Muscle layer of duodenum (tissue), 2 donors: ENCODE results near the gene CCDC188.

Experiments used
- H3K27ac ChIP-seq: one replicate; pipeline ENCODE4 v1.7.0; 2013; ENCODE audit warnings: mild to moderate bottlenecking, low read length
- H3K27me3 ChIP-seq: one replicate; pipeline ENCODE4 v1.7.0; 2013; ENCODE audit warnings: low read depth, mild to moderate bottlenecking, control low read depth, low read length
- H3K36me3 ChIP-seq, 2 donors: one replicate each; pipeline ENCODE4 v1.7.0; 2013; ENCODE audit warnings: low read length in 2 of 2, control low read depth in 1 of 2, mild to moderate bottlenecking in 1 of 2; ENCODE audit not compliant: insufficient read depth in 2 of 2, control insufficient read depth in 1 of 2
- H3K4me1 ChIP-seq, 2 donors: one replicate each; pipeline ENCODE4 v1.7.0; 2013; ENCODE audit warnings: low read length in 2 of 2, mild to moderate bottlenecking in 2 of 2, control low read depth in 1 of 2, moderate library complexity in 1 of 2; ENCODE audit not compliant: insufficient read depth in 2 of 2, control insufficient read depth in 1 of 2
- H3K4me3 ChIP-seq, 2 donors: one replicate each; pipeline ENCODE4 v1.7.0; 2013; ENCODE audit warnings: low read length in 2 of 2, low read depth in 1 of 2, mild to moderate bottlenecking in 1 of 2
- H3K9me3 ChIP-seq, 2 donors: one replicate each; pipeline ENCODE4 v1.7.0; 2013; ENCODE audit warnings: low read length in 2 of 2, control low read depth in 1 of 2, mild to moderate bottlenecking in 1 of 2; ENCODE audit not compliant: control insufficient read depth in 1 of 2
- donor health status: healthy.

The CCDC188 gene

DNA sequence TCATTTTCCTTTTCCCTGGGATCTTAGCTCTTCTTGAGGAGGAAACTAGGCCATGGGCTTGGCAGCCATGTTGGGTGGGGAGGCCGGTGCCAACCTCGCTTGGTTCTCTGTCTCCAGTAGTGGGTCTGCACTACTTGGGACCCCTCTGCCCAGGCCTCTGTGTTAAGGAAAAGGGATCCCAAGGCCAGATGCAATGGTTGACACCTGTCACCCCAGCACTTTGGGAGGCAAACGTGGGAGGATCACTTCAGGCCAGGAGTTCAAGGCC is 21.2 kb downstream of the CCDC188 start:
- Histone ChIP-seq H3K4me1 (peaks cover 5 to 33% of the 10 kb centered on the region in 2 donors), H3K27ac (no peak overlapping the region), H3K9me3 (no peaks in the 10 kb centered on the region), H3K27me3 (no peaks in the 10 kb centered on the region), H3K36me3 (peaks cover 5 to 25% of the 10 kb centered on the region in 2 donors), H3K4me3 (no peak overlapping the region)

GRCh38 chr22:20128902-20129746 is 21.7 kb downstream of the CCDC188 start:
- peaks cover 5 to 28% of the 10 kb centered on the region in 2 donors for H3K36me3 ChIP-seq
- H3K27ac ChIP-seq = no peak overlapping the region
- no peaks in the 10 kb centered on the region for H3K27me3 ChIP-seq
- H3K9me3 ChIP-seq = no peaks in the 10 kb centered on the region
- H3K4me1 ChIP-seq = peaks cover 5 to 27% of the 10 kb centered on the region in 2 donors
- H3K4me3 ChIP-seq = no peak overlapping the region

GRCh38 chr22:20128619-20128901 is 22.3 kb downstream of the CCDC188 start:
- Histone ChIP-seq H3K4me3 (no peak overlapping the region), H3K36me3 (peaks cover 5 to 34% of the 10 kb centered on the region in 2 donors), H3K27me3 (no peaks in the 10 kb centered on the region), H3K9me3 (no peaks in the 10 kb centered on the region), H3K27ac (no peak overlapping the region), H3K4me1 (peaks cover 5 to 22% of the 10 kb centered on the region in 2 donors)

DNA sequence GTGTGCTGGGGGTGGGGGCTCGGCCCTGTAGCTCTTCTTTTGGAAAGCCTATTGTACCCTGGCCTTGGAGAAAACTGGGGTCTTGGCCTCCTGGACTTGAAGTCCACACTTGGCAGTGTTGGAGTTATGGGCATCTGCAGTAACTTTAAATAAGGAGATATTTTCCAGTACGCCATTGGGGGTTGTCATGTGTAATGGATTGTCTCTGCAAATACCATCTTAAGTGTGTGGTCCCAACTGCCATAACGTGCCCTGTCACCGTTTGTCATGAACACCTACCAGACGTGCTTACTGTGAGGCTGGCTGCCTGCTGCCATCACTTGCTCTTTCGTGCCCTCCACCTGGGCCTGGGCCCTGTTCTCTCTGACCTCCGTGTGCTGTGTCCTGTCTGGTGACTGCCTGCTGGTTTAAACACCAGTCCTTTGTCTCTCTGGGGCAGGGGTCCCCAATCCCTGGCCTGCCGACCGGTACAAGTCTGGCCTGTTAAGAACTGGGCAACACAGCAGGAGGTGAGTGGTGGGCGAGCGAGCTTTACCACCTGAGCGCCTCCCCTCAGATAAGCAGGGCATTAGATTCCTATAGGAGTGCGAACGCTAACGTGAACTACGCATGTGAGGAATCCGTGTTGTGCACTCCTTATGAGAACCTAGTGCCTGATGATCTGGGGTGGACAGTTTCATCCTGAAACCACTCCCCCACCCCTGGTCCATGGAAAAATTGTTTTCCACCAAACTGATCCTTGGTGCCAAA is 22.8 kb downstream of the CCDC188 start:
- no peak overlapping the region for H3K27ac ChIP-seq
- peaks cover 5 to 19% of the 10 kb centered on the region in 2 donors for H3K4me1 ChIP-seq

DNA sequence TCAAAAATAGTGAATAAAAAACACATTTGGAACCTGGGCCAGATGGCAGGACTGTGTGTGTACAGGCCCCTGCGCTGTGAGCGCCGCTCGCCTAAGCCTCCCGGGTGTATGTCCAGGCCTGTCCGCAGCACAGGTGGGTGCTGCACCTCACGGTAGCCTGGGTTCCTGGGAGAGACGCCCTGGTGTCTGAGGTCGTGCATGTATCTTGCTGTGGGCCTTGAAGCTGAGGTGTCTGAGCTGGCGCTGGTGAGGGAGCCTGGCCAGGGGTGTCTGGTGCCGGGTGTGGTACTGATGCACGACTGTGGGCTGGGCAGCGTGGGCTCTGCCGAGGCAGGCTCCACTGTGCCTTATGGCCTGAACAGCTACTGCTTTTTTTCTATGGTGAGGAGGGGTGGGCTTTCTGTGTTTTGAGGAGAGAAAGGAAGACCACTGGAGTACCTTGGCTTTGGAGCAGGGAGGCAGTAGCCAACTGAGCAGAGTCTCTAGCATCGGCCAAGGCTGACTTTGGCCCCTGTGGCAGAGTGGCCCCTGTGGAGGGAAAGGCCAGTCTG is 23.5 kb downstream of the CCDC188 start:
- Histone ChIP-seq H3K36me3 (peaks cover 6 to 38% of the 10 kb centered on the region in 2 donors), H3K4me3 (no peak overlapping the region), H3K27ac (no peak overlapping the region), H3K4me1 (peaks cover 0 to 12% of the 10 kb centered on the region in 2 donors), H3K27me3 (no peaks in the 10 kb centered on the region), H3K9me3 (no peaks in the 10 kb centered on the region)

More for the DNA sequence above, 22.8 kb downstream of the CCDC188 start:
- H3K27me3 ChIP-seq = no peaks in the 10 kb centered on the region
- no peak overlapping the region for H3K4me3 ChIP-seq
- H3K36me3 ChIP-seq = peaks cover 5 to 37% of the 10 kb centered on the region in 2 donors
- no peaks in the 10 kb centered on the region for H3K9me3 ChIP-seq

- Histone ChIP-seq H3K36me3 (peaks cover 10 to 47% of the 10 kb centered on the region in 2 donors), H3K27ac (no peak overlapping the region)
Observed at GRCh38 chr22:20126284-20127029, 24.4 kb downstream of the CCDC188 start.

GRCh38 chr22:20125201-20126174 is 25.4 kb downstream of the CCDC188 start:
- Histone ChIP-seq H3K4me1 (peaks cover 0 to 10% of the 10 kb centered on the region in 2 donors), H3K4me3 (no peak overlapping the region), H3K36me3 (peaks cover 12 to 54% of the 10 kb centered on the region in 2 donors), H3K27ac (no peak overlapping the region), H3K9me3 (no peaks in the 10 kb centered on the region), H3K27me3 (no peaks in the 10 kb centered on the region)

More at GRCh38 chr22:20126284-20127029, 24.4 kb downstream of the CCDC188 start:
- no peaks in the 10 kb centered on the region for H3K27me3 ChIP-seq
- peaks cover 0 to 9% of the 10 kb centered on the region in 2 donors for H3K4me1 ChIP-seq
- H3K4me3 ChIP-seq = no peak overlapping the region
- no peaks in the 10 kb centered on the region for H3K9me3 ChIP-seq

DNA sequence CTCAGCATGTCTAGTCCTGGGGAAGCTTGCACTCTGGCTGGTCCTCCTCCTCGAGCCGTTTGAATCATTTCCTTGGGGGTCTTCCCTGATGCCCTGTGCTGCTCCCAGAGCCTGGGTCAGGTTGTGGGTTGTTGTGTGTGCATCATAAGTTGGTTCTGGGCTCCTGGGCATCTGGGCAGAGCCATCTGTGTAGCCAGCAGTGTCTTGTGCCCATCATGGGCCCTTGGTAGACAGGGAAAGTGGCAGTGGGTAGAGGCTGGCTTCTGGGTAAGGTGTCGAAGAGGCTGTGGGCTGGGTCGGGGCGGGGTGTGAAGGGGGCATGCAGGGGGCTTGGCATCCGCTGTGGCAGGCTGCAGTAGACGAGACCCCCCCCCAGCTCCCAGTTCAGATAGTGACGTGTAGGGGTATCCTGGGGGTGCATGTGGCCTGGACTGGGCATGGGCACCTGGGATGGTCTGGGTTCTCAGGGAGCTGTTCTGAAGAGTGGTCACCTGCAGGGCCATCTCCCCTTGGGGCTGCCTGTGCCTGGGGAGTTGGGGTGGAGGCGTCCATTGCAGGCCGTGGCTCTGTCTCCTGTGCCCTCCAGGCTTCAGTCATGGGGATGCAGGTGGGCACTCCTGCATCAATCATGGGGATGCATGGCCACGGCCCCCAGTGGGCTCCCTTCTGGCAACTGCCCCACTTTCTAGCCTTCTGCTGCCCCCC is 26.6 kb downstream of the CCDC188 start:
- H3K27me3 ChIP-seq = no peaks in the 10 kb centered on the region
- H3K4me3 ChIP-seq = no peak overlapping the region
- H3K36me3 ChIP-seq = peaks cover 18 to 67% of the 10 kb centered on the region in 2 donors
- H3K27ac ChIP-seq = no peak overlapping the region
- H3K4me1 ChIP-seq = peaks cover 0 to 18% of the 10 kb centered on the region in 2 donors
- no peaks in the 10 kb centered on the region for H3K9me3 ChIP-seq

DNA sequence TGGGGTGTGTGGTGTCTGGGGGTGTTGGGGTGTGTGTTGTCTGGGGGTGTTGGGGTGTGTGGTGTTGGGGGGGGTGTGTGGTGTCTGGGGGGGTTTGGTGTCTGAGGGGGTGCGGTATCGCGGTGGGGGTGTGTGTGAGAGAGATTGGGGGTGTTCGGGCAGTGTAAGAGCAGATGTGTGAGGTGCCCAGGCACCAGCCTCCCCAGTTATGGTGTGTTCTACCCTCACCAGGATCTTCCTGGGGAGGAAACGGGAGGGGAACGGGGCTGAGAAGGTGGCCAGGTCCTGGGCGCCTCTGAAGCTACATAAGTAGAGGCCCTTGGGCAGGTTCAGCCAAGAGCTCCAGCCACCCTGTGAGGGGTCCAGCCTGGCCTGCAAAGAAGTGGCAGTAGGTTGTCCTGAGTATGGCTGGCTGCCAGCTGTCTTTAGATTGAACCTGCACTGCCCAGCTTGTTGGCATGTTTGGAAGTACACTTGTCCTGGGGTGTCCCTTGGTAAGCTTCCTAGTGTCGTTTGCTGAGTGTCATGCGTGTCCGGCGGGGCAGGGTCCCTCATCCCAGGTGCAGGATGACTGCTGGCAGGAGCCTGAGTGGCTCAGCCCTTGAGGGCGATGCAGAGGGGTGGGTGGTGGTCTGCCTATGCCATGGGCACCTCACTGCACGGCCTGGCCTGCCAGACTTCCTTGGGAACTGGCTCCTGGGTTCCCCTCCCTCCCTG is 27.3 kb downstream of the CCDC188 start:
- H3K4me1 ChIP-seq = peaks cover 1 to 25% of the 10 kb centered on the region in 2 donors
- H3K9me3 ChIP-seq = no peaks in the 10 kb centered on the region
- H3K36me3 ChIP-seq = peaks cover 18 to 69% of the 10 kb centered on the region in 2 donors
- H3K4me3 ChIP-seq = no peak overlapping the region
- H3K27me3 ChIP-seq = no peaks in the 10 kb centered on the region
- no peak overlapping the region for H3K27ac ChIP-seq
